Measurements from ENCODE around the gene ZBTB33.

ZBTB33 gene, protein sequence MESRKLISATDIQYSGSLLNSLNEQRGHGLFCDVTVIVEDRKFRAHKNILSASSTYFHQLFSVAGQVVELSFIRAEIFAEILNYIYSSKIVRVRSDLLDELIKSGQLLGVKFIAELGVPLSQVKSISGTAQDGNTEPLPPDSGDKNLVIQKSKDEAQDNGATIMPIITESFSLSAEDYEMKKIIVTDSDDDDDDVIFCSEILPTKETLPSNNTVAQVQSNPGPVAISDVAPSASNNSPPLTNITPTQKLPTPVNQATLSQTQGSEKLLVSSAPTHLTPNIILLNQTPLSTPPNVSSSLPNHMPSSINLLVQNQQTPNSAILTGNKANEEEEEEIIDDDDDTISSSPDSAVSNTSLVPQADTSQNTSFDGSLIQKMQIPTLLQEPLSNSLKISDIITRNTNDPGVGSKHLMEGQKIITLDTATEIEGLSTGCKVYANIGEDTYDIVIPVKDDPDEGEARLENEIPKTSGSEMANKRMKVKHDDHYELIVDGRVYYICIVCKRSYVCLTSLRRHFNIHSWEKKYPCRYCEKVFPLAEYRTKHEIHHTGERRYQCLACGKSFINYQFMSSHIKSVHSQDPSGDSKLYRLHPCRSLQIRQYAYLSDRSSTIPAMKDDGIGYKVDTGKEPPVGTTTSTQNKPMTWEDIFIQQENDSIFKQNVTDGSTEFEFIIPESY

DNA sequence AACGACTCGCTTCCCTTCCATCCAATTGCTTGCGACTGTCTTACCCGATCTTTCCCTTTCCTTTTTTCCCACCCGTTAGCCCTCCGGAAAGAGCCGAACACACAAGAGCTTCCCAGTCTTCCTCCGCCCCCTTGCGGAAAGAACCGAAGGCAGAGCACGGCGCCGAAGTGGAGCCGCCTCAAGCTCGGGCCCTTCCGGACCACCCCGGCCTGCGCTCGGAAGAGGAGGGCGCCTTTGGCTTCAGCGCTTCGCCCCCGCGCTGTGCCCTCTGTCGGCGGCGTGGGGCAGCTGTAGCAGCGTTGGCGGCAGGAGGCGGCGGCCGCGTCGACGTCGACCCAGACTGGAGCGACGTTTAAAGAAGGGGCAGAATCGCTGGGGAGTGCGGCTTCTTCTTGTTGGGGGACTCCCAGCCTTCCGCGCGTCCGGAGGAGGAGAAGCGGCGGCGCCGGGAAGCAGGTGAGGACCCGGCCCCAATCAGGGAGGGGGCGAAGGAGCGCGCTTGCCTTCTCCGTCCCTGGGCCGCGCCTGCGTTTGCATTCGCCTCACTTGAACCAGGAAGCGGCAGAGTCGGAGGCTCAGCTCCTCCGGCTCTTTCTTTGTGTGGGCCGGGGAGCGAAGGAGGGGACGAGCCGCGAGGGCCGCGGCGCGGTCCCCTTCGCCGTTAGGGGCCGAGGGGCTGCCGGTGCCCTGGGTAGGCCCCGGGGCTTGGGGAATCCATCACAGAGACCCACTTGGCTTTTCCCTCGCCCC is at the start of gene ZBTB33:
ZBTB33 (plus strand) TSS at position 291 of the 750 bp plus-strand sequence. CDS start 2,604 bp downstream, outside the sequence.
- DNase-seq: peak; percentile 75

DNA sequence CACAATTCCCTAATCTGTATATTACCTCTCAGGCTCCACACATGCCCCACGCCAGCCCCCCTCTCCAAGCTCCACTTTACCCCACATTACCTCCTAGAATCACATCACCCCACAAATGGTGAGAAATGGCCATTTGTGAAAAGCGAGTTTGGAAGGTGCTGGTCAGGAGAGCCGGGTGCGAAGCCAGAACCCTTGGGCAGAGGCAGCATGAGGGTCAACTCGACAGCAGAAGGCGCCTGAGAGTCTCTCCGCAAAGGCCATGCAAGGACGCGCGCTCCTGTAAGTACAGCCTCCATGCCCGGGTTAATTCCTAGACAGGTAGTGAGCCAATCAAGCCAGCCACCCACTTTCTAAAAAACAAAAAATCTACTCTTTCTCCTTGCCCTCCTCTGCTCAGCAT is 49.8 kb upstream of the ZBTB33 start:
- DNase-seq: no peak

DNA sequence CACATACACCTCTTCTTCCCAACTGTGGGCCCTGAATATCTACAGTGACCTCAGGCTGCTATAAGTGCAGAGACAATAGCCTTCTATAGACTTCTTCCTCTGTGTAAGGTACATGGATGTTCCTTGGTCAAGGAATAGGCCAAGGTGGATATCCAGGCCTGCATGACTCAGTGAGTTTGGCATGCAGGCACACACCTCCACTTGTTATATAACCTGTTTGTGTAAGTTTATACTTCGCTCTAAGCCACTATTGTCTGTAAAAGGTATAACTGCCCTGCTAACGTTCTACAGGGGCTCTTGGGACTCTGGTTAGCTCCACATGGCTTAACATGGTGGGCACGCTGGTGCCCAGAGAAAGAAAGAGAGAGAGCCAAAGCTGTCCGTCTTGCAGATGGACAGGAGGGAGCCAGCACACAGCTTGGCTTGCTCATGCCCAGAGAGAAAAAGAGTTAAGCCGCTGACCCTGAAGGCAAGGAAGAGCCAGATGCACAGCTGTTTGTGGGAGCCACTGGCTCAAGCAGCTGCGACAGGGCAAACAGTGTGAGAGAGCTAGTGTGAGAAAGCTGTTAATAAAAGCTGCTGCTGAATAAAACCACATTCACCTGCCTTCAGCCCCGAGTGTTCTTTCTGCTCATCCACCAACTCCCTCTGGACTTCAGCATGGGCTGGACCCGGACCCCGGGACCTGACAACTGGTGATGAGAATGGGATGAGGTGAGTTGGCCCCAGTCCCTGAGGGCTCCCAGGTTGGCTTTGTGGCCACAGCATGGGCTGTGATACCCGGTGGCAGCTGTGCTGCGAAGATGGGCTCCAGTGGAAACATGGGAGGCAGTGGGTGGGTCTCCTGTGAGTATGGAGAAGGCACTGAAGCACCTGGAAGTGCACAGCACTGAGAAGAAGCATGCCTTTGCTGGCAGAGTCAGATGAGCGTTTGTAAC is 44.5 kb upstream of the ZBTB33 start:
- DNase-seq: no peak

DNA sequence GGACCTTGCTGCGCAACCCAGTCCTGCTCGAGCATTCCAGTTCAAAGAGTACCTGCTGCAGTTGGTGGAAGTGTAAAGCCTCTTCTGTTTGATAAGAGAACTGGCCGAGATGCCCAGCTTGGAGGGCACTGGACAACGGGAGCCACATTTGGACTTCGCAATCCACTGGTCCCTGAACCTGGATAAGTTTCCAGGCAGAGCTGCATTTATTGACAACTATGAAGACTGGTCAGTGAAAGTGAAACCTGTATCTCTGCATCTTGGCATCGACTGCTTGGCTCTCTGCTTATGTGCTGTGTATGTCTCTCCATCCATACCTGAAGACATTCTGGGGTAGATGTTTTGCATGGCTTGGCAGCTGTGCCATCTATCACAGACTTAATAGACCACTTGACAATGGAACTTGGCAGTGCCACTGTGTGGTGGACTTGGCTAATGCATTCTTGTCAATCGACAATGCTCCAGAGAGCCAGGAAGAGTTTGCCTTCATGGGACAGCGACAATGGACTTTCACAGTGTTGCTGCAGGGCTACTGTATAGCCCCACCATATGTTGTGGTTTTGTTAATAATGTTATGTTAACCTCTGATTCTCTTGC is 43.5 kb upstream of the ZBTB33 start:
- no peak for DNase-seq

DNA sequence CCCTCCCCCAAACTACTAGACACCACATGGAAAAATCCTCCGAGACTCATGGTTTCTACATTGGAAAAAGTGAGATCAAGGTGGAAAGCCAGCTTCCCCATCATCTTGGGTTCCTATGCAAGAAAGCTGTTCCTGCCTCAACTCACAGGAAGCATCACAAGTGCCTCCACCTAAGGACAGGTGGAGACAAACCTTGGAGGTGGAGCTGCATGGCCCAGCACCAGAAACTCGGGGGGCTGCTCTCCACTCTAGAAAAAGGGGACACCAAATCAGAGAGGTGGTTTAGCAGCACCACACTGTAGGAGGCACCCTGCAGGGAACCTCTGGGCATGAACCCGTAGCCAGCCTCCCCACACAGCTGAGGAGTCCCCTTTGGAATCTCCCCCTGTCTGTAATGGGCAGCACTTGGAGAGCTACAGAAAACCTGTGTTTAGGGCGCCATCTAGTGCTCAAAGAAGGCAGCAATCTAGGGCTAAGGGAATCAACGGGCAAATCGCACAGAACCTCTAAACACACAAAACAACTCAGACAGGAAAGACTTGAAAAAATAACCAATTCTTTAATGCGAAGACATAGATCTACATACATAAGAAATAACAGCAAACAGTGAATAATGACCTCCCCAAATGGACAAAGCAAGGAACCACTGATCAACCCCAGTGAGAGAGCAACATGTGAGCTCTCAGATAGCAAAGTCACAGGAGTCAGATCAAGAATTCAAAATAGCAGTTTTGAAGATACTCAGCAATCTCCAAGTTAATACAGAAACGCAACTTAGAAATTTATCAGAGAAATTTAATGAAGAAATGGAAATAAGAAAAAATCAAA is 37.0 kb upstream of the ZBTB33 start:
- peak; percentile 28 for DNase-seq

DNA sequence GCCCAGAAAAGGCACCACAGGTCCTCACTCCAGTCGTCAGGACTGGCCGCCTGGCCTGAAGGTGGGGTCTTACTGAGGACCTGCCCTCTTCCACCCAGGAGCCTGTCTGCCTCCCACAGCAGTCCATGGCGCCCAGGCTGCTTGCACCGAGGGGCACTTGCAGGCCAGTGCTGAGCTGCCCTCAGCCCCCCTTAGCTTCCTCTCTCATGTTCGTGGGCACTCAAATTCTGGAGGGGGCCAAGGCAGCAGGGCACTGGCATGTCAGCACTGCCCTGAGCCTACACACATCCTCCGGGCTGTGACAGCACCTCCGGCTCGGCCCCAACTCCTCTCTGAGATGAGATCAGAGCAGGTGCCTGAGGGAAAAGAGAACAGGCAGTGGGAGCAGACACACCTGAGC is 27.2 kb upstream of the ZBTB33 start:
- DNase-seq: no peak

DNA sequence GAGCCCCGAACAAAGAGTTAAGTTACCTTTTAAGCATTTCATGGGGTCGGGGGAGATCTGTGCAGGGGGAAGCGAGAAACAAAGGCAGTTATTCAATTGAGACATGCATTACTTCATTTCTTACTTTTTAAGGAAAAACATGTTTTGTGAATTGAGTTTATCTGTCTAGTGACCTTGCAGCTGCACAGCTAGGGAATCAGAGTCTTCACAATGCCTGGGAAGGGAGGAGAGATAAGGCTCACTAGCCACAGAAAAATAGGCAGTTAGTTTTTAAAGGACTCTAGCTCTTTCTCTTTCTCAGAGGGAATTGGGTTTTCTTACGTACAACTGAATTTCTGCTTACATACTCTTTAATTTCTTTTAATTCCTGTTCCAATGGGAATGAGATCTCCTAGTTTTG is 26.2 kb upstream of the ZBTB33 start:
- DNase-seq: no peak

DNA sequence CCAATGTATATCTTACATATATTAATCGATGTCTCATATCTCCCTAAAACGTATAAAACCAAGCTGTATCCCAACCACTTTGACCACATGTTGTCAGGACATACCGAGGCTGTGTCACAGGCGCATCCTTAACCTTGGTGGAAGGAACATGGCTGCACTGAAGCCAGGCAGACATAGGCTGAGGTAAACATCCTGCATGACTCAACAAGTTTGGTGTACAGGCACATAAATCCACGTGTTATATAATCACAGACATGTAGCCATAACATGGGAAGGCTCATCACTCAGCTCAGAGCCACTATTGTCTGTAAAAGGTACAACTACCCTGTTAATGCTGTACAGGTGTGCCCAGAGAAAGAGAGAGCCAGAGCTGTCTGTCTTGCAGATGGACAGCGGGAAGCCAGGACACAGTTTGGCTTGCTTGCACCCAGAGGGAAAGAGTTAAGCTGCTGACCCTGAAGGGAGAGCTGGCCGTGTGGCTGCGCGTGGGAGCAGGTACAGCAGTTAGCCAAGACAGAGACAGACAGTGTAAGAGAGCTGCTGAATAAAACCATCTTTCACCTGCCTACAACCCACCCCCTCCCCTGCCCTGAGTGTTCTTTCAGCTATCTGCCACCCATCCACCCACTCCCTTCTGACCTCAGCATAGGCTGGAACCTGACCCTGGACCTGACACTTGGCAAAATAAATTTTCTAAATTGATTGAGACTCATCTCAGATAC is 22.3 kb upstream of the ZBTB33 start:
- no peak for DNase-seq

DNA sequence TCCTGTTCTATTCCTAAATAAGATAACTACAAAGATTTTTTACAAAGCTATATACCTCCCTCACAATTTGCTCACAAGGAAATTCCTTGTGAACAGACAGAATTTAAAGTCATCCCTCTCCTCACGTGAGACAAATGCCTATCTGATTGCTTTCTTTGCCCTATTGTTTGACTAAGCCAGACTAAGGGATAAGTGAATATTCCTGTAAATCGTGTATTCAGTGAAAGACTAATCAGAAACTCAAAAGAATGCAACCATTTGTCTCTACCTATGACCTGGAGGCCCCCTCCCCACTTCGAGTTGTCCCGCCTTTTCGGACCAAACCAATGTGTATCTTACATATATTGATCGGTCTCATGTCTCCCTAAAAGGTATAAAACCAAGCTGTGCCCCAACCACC is 15.3 kb upstream of the ZBTB33 start:
- DNase-seq: no peak

DNA sequence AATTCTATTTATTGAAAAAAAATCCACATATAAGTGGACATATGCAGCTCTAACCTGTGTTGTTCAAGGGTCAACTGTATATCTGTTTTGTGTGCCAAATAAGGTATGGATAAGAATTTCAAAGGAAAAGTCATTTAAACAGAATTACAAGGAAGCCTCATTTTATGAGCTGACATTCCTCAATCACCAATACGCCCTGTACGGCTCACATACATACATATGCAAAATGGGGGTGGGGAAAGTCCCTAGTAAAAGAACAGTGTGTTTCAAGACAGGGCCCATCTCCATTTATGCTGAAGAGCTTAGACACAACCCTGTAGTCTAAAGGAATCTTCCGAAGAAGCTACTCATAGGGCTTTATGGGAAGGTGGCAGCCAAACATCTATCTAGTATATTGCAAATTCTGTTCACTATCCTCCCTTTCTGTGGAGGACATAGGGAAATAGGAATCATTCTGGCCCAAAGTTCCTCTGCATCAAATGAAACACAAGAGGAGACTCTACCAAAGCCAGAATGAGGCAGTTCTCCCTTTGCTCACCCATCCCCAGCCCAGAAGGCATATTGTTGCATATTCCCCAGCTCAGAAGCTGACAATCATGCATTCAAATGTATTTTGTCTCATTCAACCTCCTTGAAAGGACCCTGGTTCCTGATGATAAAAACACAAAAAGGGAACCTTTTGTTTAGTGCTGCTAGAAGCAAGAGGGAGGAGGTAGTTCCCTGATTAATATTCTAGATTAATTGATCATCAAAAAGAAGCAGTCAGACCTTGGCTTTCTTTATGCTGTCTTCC is 13.7 kb upstream of the ZBTB33 start:
- DNase-seq: no peak

DNA sequence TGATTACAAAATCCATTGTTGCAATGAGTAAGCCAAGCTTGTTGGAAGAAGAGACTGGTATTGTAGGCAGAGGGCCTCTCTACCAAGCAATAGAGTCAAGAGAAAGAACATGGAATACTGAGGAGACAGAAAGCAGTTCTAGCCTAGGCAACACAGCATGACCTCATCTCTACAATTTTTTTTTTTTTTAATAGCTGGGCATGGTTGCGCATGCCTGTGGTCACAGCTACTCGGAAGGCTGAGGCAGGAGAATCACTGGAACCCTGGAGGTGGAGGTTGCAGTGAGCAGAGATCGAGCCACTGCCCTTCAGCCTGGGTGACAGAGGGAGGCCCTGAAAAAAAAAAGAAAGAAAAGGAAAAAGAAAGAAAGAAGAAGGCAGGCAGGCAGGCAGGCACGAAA is 11.7 kb upstream of the ZBTB33 start:
- no peak for DNase-seq

DNA sequence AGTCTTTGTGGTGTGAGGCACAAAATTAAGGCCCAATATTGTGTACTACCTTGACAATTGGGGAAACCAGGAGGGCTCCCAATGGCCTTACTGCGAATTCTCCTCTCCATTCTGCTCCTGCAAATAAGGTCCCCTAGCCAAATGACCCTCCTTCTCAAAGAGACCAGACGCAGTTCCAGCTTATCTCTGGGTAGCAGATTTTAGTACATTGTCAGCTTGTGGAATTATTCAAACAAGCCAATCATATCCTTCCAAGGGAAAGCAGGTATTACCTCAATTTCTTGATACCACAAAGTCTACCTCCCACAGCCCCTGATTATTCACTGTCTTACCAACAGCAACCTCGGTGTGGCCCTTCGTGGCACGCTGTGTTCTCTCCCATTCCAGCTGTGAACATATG is 7.8 kb upstream of the ZBTB33 start:
- DNase-seq: no peak

DNA sequence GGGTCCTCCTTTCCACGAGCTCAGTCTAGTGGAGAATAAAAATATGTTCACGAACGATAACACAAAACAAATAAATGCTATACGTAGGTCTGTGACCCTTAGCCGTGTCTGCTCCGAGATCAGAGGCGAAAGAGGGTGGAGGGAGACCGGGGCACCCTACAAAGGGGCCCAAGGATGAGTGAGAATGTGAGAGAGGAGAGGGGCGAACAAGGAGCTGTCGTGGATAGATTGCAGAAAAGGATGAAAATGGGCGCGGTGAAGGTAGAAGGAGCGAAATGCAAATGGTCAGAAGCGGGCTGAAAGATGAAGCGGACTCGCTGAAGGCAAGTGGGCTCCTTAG is 6.2 kb upstream of the ZBTB33 start:
- DNase-seq: no peak

DNA sequence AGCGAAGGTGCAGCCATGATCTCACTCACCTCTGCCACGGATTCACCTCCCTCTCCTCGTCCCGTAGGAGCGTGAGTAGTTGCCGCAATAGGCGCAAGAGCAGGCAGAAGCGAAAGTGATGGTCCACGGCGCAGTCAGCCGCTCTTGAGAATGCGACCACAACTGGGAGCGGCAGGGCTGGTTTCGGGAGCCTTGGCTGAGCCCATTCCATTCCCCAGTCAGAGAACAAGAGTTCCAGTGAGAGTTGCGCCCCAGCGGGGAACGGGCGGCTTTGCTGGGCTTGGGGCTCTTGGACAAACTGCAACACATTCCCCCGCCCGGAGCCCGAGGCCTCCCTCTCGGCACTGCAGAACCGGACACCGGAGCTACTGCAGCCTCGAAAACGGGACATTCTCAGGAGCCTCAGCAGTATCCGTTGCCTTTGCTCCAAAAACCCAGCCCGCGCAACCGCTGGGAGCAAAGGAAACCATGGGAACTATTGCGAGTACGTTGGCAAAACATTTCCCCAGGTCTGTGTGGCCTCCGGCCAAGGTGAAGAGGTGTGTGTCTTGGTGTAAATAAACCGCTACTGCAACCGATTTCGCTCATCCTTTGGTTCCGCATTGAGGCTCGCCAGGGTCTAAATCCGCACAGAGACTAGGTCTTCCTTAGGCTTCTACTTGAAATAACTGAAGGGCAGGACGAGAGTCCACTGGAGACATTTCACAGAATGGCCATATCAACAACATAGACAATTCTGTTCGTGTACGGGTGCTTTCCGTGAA is 5.7 kb upstream of the ZBTB33 start:
- DNase-seq: peak; percentile 60

DNA sequence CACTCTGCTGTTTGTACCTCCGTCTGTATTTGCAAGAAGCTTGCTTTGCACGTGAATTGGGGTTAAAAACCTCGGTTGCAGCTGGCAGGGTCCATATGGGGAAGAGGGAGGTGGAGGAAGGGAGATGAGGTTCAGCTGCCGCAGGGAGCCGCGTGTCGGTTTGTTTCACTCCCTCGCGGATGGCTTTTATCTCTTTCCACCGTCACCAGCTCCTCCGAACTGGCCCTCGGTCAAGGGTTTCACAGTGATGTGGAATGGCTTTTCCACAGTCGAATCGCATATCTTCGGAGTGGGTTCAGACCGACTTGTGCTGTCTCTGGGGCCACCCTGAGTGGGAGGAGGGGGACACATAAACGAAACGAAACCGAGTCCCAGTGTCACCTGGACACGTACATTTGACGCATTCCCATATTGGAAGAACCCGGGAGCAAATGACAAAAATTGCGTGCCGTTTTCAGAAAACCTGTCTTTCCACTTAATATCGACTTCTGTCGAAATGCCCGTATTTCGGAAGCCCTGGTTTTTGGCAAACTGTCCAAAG is 929 bp downstream of the ZBTB33 start:
- DNase-seq: no peak

DNA sequence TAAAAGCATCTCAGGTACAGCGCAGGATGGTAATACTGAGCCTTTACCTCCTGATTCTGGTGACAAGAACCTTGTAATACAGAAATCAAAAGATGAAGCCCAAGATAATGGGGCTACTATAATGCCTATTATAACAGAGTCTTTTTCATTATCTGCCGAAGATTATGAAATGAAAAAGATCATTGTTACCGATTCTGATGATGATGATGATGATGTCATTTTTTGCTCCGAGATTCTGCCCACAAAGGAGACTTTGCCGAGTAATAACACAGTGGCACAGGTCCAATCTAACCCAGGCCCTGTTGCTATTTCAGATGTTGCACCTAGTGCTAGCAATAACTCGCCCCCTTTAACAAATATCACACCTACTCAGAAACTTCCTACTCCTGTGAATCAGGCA is 3.2 kb downstream of the ZBTB33 start:
- DNase-seq: no peak

DNA sequence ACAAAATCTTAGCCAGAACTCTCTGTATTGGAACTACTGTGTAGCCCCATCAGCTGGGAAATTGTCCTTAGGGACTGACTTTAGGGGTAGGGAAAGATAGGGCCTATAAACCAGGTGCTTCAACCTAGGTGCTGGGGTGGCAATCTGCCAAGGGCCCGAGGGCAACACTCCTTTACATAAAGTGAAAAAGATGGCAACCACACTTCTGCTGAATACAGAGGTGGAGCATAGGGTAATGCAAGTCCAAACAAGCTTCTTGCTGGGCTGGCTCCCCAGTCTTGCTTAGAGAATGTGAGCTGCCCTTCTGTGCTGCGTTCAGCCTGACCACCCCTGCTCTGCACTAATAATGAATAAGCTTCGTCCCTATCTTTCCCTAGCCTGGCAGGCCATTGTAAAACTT is 9.8 kb downstream of the ZBTB33 start:
- DNase-seq: no peak

DNA sequence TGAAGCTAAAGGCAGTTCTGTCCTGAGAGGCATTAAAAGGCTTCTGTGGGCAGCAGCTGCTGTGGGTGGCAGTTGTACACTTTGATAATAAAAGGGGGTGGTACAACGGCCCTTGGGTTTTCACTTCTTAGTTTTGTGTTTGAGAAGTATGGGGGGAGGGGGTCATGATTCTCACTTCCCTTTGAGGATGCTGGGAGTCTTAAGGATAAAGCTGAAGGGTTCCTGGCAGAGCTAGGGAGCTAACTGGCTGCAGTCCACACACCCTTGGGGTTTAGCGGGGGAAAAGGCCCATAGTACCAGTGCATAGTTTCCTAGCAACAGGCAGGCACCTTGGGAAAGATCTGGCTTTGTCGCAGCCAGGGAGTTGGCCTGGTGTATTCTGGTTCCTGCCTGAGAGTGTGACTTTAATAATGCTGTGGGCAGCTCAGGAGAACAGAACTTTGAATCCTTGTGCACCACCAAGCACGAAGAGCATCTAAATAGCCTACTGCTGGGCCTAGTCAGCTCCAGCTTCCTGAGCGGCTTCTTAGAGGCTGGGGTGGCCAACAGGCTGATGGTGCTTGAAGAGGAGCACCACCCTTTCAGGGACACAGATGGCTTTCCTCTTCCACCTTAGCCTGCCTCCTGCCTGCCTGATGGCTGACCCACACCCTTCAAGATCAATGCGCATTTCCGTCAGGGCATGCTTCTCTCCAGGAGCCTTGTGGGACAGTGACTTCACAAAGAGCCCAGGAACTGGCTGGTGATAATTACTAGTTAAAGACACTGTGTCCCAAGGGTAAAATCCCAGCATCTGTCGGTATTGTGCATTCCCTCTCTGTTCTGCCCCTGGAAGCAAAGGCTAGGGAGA is 12.5 kb downstream of the ZBTB33 start:
- no peak for DNase-seq
